Dedifferentiated amniotic fluid mesenchymal stem cell (primary cell): ENCODE results near the gene RNF113A.
"Not testable (repeated sequence)": the region's sequence is repeated elsewhere in the genome, so short reads cannot be mapped to it uniquely, and the experiment has no call there.

Source experiments
- DNase-seq: peaks from one replicate; pipeline ENCODE4 v3.0.0-alpha.2; 2016; ENCODE audit errors: extremely low spot score

RNF113A gene

DNA sequence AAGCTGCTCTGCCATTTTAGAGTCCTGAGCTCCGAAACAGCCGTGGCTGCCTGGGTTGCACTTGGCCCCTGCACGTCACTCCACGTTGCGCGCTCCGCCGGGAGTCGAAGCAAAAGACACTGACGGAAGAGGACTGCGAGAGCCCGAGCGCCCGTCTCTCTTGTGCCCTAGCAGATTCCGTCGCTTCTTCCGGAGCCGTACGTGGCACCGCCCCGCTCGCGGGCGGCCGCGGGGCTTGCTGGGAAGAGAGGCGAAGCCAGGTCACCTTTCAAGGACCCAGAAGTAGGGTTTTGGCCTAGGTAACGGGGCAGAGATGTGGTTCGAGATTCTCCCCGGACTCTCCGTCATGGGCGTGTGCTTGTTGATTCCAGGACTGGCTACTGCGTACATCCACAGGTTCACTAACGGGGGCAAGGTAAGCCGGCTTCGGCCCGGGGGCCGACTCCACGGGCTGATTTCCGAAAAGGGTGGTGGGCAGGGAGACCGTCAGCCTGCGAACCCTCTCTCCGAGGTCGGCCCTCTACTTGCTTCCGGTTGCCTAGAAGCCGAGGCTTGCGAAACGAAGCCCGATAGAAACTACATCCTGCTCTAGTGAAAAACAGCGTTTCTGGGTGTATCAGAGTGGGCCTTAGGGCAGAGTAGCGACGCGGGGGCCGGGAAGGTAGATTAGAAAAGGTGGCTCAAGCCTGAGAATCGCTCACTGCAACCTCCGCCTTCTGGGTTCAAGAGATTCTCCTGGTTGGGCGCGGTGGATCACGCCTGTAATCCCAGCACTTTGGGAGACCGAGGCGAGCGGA, at the start of gene RNF113A, which contains the start of gene NDUFA1:
RNF113A (minus strand) TSS at position 135 of the 797 bp plus-strand sequence; CDS start at position 15, 120 bp downstream.
NDUFA1 (plus strand) TSS at position 234 of the 797 bp plus-strand sequence; CDS start at position 314, 80 bp downstream.
- peak; percentile 68 for DNase-seq

DNA sequence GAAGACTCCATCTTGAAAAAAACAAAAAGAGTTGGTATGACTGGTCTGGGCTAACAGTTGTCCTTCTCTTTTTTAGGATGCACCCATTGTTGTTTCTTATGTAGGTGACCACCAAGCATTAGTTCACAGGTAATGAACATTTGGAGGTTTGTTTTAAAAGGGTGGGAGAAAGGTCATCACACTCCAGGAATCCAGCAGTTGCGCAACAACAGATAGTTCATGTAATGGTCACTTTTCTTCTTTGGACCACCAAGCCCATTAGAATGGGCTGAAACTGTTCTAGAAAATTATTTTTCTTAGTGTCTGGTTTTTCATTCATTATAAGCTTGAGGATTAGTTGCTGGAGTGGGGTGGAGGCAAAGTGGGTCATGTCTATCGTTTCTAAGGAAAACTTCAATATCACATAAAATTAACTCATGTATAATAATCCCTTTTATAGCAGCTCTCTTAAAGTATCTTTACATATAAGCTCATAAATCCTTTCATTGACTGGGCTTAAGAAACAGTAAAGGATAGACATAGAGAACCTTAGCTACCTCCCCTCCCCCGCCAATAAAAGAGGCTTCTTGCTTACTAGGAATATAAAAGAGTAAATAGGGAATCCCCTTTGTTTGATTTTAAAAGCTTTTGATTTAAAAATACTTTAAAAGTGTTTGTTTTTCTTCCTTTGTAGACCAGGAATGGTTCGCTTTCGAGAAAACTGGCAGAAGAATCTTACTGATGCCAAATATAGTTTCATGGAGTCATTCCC, 48.5 kb upstream of the RNF113A start:
- DNase-seq, result no peak

DNA sequence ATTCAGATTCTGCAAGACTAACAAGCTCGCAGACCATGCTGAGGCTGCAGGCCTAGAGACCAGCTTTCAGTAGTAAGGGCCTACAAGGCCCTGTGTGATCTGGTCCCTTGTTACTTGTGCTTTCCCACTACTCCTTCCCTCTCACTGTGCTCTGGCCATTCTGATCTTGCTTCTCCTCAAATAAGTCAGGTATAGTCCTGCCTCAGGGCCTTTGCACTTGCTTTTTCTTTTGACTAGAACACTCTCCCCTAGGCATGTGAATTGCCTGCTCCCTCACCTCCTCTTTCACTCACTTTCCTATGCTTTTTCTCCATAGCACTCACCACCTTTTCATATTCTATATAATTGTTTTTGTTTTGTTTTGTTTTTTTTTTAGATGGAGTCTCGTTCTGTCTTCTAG, 46.3 kb upstream of the RNF113A start:
- DNase-seq, result no peak

DNA sequence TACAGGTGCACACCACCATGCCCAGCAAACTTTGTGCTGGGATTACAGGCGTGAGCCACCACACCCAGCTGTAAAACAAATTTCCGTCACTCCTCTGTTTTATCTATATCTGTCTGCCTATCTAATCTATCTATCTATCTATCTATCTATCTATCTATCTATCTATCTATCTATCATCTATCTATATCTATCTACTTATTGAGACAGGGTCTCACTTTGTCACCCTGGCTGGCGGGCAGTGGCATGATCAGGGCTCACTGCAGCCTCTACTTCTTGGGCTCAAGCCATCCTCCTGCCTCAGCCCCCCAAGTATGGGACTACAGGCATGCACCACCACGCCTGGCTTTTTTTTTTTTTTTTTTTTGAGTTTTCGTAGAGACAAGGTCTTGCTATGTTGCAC, 44.8 kb upstream of the RNF113A start:
- DNase-seq, result no peak

DNA sequence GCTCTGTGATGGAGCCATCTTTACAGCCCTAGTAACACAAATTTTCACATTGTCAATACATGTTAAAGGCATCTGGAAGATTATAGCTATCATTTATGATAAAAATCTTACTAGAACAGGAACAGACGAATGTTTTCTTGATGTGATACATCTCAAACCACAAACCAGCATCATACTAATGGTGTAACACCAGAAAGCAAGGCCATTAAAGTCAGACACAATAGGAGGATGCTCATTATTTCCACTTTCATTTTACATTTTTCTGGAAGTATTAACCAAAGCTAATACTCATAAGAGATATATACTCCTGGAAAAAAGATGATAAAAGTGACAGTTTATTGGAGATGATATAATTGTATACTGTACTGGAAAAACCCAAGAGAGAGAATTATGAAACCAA, 29.4 kb upstream of the RNF113A start:
- no peak for DNase-seq

DNA sequence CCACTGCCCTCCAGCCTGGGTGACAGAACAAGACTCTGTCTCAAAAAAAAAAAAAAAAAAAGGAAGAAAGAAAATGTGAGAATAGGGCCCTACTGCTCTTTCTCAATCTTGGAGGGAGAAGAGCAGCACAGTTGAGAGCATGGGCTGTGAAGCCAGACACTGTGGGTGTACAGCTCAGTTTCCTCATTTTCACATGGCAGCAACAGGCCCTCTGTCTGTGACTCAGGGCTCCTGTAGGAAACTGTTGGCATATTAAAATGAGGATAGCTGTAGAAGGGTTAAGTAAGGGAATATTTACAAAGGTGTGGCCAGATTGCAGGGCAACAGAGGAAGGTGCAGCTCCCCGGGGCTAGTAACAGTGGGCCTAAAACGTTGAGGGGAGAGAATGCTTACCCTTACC, 27.6 kb upstream of the RNF113A start:
- DNase-seq, result no peak

DNA sequence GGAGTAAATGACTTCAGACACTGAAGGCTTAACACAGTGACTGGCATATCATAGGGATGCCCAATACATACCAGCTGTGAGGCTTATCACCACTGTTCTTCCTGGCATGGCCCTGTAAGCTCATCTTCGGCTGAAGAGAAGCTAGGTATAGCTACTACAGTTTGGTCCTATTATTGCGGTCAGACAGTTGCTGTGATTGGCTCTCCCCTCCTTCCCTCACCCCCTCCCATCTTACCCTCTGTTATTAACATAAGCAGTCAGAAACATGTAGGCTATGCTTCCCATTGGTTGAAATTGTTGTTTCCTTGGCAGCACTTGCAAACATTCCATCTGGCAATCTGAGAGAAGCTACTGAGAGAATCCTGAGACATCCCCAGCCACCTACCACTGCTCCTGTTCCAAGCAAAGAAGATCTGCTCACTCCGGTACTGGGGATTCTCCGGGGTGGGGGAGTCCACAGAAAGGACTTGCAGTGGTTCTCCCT, 24.4 kb upstream of the RNF113A start, which contains the start of gene AKAP14:
AKAP14 (plus strand) TSS at position 51 of the 484 bp plus-strand sequence. CDS start 7,331 bp downstream, outside the sequence.
- DNase-seq, result no peak

DNA sequence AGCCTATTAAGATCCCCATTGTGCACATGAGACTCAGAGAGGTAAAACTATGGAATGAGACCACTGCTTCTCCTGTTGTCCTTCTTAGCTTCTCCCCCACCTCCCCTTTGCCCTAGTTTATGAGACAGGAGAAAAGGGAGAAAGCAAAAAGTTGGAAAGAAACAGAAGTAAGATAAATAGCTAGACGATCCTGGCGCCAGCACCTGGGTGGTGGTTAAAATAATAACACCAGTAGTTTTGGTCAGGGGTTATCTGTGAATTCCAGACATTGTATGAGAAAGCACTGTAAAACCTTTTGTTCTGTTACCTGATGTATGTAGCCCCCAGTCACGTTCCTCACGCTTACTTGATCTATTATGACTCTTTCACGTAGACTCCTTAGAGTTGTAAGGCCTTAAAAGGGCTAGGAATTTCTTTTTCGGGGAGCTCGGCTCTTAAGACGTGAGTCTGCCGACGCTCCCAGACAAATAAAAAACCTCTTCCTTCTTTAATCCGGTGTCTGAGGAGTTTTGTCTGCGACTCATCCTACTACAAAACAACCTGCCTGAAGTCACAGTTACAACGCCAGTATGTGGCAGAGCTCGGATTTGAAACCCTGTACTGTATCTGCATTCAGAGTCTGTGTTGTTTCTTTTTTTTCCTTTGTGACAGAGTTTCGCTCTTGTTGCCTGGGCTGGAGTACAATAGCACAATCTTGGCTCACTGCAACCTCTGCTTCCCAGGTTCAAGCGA, 20.6 kb upstream of the RNF113A start:
- DNase-seq, result peak; percentile 8

DNA sequence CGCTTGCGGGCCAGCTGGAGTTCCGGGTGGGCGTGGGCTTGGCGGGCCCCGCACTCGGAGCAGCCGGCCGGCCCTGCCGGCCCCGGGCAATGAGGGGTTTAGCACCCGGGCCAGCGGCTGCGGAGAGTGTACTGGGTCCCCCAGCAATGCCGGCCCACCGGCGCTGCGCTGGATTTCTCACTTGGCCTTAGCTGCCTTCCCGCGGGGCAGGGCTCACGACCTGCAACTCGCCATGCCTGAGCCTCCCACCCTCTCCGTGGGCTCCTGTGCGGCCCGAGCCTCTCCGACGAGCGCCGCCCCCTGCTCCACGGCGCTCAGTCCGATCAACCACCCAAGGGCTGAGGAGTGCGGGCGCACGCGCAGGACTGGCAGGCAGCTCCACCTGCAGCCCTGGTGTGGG, 19.1 kb upstream of the RNF113A start:
- DNase-seq, result not testable (repeated sequence)

DNA sequence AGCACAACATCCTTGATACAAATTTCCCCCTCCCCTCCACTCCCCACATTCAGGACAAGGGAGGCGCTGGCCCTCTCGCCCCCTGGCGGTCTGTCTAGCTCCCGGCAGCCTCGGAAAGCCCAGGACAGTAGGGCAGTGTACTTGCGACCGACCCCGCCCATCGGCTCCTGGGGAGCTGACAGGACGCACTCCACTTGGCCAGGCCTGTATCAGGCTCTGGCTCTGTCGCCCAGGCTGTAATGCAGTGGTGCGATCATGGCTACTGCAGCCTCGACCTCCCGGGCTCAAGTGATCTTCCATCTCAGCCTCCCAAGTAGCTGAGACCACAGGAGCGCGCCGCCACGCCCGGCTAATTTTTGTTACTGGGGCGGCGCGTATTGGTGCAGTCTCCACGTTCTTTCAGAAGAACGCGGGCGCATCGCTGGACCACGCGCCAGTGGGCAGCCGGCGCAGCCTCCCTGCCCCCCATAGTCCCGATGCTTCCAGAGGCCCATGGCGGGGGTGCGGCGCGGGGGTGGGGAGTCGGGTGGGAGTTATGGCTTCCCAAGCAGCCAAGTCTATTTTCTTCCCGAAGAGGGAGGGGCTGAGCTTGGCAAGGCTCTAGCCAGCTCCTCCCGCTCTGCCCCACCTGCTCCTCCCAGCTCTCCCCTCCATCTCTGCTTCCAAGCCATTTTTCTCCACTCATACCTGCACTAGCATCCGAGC, 16.3 kb upstream of the RNF113A start:
- DNase-seq, result peak; percentile 22

DNA sequence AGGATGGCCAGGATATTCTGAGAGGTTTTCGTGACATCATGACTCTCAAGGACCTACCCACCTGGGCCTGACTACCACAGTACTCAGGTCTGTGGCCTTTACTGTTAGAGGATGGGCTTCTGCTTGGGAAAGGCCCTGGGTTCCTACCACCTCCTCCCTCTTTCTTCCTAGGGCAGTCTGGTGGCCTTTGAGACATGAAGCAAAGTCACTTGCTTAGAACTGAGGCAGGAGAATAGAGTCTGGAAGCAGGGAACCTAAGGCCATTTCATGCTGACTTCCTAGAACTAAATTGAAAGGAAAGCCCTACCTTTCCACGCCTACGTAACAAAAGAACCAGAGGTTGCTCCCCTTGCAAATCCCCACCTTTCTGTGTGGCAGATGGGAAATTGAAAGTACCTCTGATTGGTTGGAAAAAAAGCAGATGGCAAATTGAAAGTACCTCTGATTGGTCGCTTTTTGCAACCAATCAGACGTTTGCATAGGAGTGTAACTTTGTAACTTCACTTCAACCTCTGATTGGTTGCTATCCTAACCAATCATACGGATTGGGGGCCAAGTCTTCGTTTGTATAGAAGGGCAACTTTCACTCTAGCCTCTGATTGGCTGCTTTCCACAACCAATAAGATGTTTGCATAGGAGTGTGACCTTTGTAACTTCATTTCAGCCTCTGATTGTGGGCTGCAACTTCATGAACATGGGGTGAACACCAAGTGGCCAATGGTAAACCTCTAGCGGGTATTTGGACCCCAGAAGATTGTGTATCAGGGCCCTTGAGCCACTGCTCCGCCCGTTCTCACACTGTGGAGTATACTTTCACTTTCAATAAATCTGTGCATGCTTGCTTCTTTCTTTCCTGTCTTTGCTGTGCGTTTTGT, 14.3 kb upstream of the RNF113A start:
- peak; percentile 6 for DNase-seq

DNA sequence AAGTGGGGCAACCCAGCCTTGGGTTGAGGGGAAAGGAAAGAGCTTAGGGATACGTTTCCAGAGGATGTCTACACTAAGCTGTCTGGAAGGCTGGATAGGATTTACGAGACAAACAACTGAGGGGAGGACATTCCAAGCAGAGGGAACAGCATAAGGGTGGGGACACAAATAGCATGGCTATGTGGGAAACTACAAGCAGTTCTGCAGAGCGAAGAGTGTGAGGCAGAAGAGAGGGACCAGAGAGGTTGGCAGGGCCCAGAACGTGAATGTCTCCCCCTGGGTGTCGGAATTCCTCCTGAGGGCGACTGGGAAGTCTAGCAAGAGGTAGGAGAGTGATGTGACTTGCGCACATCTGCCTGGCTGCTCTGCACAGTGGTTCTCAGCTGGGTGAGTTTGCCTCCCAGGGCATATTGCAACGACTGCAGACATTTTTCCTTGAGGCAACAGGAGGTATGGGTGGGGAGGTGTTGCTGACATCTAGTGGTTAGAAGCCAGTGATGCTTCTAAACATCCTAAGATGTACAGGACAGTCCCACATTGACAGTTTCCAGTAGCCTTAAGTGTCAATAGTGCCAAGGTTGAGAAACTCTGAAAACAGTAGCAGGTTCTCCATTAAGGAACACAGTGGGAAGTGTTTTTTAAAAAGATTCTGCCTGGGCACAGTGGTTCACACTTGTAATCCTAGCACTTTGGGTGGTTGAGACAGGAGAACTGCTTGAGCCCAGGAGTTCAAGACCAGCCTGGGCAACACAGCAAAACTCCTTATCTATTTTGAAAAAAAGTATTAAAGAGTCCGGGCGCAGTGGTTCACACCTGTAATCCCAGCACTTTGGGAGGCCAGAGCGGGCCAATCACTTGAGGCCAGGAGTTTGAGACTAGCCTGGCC, 9.3 kb upstream of the RNF113A start:
- peak; percentile 47 for DNase-seq

DNA sequence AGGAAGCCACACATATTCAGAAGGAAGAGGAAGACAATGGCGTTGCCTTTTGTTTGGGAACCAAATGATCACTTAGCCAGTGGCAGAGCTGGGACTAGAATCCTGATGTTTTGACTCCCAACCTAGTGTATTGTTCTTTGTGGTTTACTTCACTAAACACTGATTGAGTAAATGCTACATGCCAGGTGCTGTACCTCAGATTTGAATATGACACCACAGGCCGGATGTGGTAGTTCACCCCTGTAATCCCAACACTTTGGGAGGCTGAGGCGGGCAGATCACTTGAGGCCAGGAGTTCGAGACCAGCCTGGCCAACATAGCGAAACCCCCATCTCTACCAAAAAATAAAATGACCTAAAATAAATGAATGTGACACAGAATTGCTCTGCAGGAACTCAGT, 8.5 kb upstream of the RNF113A start:
- DNase-seq, result peak; percentile 3

DNA sequence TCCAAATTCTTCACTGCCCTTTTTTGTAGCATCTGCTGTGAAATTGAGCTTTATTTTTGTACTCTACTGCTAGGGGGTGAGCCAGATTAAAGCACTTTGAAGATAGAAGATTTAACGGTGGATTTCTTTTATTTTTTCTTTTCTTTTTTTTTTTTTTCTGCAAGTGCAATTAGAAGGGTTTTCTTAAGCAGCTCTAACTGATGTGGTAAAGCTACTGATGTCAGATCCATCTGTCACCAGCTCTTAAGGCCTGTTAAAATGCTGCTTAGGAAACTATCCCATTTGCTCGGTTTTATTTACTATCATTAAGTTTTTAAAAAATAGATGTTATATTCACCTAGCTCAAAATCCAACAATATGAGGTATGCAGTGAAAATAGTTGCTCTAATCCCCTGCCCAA, 7.2 kb upstream of the RNF113A start:
- peak; percentile 1 for DNase-seq

DNA sequence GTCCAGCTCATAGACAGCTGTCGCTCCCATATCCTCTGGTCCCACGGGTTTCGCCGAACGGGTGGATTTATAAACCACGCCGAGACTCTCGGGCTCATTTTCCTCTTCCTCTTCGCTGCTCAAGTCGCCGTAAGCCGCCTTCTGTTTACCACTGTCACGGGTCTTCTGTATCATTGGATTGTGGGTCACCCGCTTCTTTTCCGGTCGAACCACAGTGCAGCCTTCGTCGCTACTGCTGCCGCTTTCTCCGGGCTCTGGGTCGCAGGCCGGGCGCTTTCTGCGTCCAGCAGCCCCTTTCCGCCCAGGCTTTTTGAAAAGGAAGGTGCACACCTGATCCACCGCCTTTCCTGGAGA, 311 bp downstream of the RNF113A start:
- DNase-seq, result no peak

DNA sequence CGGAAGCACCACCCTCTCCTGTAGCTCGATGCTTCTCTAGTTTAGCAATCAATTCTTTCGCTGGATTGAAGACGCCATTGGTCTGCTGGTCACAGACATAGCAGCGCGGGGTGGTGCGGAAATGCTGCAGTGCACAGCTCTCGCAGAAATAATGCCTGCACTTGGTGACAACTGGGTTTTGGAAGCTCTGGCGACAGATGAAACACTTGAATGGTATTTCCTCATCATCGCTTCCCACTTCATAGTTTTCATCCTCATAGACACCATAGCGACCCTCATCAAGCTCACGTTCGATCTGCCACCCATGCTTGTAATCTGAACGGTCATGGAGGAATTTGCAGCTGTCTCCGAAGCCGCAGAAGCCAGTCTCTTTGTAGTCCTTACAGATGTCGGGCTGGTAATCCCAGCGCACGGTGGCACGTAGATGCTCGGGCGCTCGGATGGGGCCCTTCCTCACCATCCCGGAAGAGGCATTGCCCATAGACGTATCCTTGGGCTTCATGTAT, 854 bp downstream of the RNF113A start:
- DNase-seq, result no peak

DNA sequence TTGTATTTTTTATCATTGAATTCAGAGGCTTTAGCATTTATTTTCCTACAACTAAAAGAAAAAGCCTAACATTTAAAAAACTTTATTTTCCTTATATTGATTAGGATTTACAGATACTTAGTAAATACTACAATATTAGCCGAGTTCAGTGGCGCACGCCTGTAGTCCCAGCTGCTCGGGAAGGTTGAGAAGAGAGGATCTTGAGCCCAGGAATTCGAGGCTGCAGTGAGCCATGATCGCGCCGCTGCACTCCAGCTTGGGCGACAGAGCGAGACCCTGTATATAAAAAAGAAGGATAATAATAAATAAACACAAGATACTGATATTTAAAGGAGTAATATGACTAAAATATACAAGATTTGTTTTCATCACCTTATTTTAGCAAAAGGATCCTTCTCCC, 18.1 kb downstream of the RNF113A start:
- DNase-seq, result no peak

DNA sequence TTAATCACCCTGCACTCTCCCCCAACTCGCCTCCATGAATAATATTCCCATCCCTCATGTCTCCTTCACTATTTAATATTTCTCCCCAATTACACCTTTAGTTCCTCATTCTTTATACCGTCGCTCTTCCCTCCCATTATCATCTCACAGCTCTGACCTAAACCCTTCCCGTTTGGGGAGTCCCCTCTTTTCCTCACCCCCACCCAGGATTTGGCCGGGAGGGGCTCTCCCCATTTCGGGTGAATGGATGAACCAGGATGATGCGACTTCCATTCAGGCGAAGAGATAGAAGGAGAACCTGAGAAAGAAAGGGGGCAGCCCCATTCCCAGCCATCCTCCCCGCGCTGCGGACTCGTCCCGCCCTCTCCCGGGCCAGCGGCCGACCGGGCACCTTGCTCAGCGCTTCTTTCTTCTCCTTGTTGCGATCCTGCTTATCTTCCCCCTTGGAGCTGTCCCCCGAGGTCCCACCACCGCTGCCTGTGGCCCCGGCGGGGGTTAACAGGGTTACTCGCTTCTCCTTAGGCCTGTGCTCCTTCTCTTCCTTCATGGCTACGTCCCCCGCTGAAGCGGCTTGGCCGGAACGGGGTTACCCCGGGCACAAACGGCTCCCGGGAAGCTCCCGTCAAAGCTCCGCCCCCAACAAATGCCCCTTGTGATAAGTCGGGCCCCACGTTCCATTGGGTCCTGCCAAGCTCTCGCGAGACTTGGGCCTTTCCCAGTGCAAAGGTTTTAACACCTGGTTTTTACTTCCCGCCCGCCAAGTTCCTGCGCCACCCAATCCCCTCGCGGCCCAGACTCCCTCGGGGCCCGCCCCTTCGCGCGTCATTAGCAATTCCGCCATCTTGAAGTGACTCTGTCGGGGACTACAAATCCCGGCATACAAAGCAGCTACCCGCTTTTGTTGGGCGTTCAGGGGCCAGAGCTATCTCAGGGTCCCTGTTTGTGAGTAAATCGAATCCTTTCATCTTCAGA, 18.9 kb downstream of the RNF113A start, which contains the start of gene UPF3B:
UPF3B (minus strand) TSS at position 582 of the 972 bp plus-strand sequence; CDS start at position 547, 35 bp downstream.
- peak; percentile 96 for DNase-seq
